A673 (cell line): Measurements from ENCODE around the gene MAP3K19. TPM values are rescaled to one million over a fixed set of nuclear protein-coding genes. Genes with fewer than 3 reads are reported as not detected.

Source experiments
- BruUV-seq: library from RNA; stranded (reverse); fragments of 400-500 nt; replicated peaks from 2 replicates; lab custom pipeline; 2021; lab: Mats Ljungman, UMichigan
- CTCF ChIA-PET: fragments of 300-600 bp; sonication (Branson Sonifier 250); formaldehyde crosslinking; loops from one replicate; lab custom pipeline; 2022; ENCODE audit warnings: antibody characterized with exemption; lab: Charles Lee
- POLR2A ChIA-PET: fragments of 300-600 bp; sonication (Branson Sonifier 250); formaldehyde crosslinking; loops from one replicate; lab custom pipeline; 2022; ENCODE audit warnings: antibody characterized with exemption; ENCODE audit not compliant: low non-redundant PET; lab: Charles Lee
- DNase-seq: peaks from one replicate; pipeline ENCODE4 v3.0.0-alpha.2; 2015; ENCODE audit warnings: low spot score
- H3K27ac ChIP-seq: fragments of 200-600 bp; sonication (generic); 2 replicates; pipeline ENCODE4 v1.5.1; 2016; ENCODE audit warnings: mixed run types, low read depth, mild to moderate bottlenecking, mixed read lengths, antibody characterized with exemption, low read length; ENCODE audit not compliant: poor library complexity, severe bottlenecking
- H3K27me3 ChIP-seq: fragments of 200-600 bp; sonication (generic); replicated peaks from 2 replicates; pipeline ENCODE4 v1.6.1; 2017; ENCODE audit warnings: mixed run types, low read depth, mild to moderate bottlenecking, mixed read lengths, antibody characterized with exemption, low read length; ENCODE audit not compliant: insufficient read depth, poor library complexity
- H3K36me3 ChIP-seq: fragments of 200-600 bp; sonication (generic); 2 replicates; pipeline ENCODE4 v1.6.1; 2016; ENCODE audit warnings: mixed run types, mild to moderate bottlenecking, mixed read lengths, antibody characterized with exemption, low read length; ENCODE audit not compliant: insufficient read depth, poor library complexity, severe bottlenecking
- H3K4me1 ChIP-seq: fragments of 200-600 bp; sonication (generic); 2 replicates; pipeline ENCODE4 v1.6.1; 2017; ENCODE audit warnings: mixed run types, mild to moderate bottlenecking, mixed read lengths, antibody characterized with exemption, low read length; ENCODE audit not compliant: insufficient read depth, poor library complexity, severe bottlenecking
- H3K4me3 ChIP-seq: fragments of 200-600 bp; sonication (generic); 2 replicates; pipeline ENCODE4 v1.5.1; 2016; ENCODE audit warnings: low read depth, mixed run types, mild to moderate bottlenecking, mixed read lengths, low read length; ENCODE audit not compliant: poor library complexity, severe bottlenecking
- H3K9me3 ChIP-seq: fragments of 200-600 bp; sonication (generic); 2 replicates; pipeline ENCODE4 v1.6.1; 2016; ENCODE audit warnings: mixed run types, low read depth, mild to moderate bottlenecking, mixed read lengths, antibody characterized with exemption, low read length; ENCODE audit not compliant: poor library complexity, severe bottlenecking
- CTCF ChIP-seq: fragments of 300-800, 200-600 bp; sonication (generic); conservative IDR thresholded peaks from 2 replicates; pipeline ENCODE4 v1.5.1; 2017; ENCODE audit warnings: low read depth, mild to moderate bottlenecking, antibody characterized with exemption, low read length, moderate library complexity, mixed read lengths
- EZH2 ChIP-seq: fragments of 200-600 bp; sonication (generic); IDR thresholded peaks from 2 replicates; pipeline ENCODE4 v1.6.1; 2017; ENCODE audit warnings: borderline replicate concordance, low read depth, mild to moderate bottlenecking, mixed read lengths, antibody characterized with exemption, low read length; ENCODE audit not compliant: poor library complexity, severe bottlenecking
- intact Hi-C: fragments of 100-400 bp; cut with micrococcal nuclease; formaldehyde crosslinking; loops from one replicate; pipeline ENCODE4 v1.10.0; 2022; ENCODE audit not compliant: unreplicated experiment
- total RNA-seq: library from RNA; stranded (reverse); gene quantifications from 2 replicates; pipeline ENCODE4 v1.2.3, GENCODE V29; 2021

MAP3K19 gene
- total RNA-seq, 1 experiment from 2014 or later: not detected

- Histone ChIP-seq H3K36me3 (no peaks in the 10 kb centered on the region), H3K27ac (no peak overlapping the region), H3K27me3 (no peaks in the 10 kb centered on the region), H3K4me1 (no peaks in the 10 kb centered on the region), H3K9me3 (no peaks in the 10 kb centered on the region), H3K4me3 (no peak overlapping the region)
- ChIA-PET CTCF (no interaction called here), POLR2A (no interaction called here)
- BruUV-seq: no TSS peak
- no peak for DNase-seq
- intact Hi-C loops: no loop called here
- TF ChIP-seq EZH2 (no peak), CTCF (no peak)
These were observed 35.6 kb downstream of the MAP3K19 start for GRCh38 chr2:135011633-135012032.

- no peaks in the 10 kb centered on the region for H3K4me1 ChIP-seq
- H3K4me3 ChIP-seq: no peak overlapping the region
- intact Hi-C loops: no loop called here
- no peaks in the 10 kb centered on the region for H3K36me3 ChIP-seq
- no TSS peak for BruUV-seq
- ChIA-PET POLR2A (no interaction called here), CTCF (no interaction called here)
- no peaks in the 10 kb centered on the region for H3K27me3 ChIP-seq
- H3K27ac ChIP-seq: no peak overlapping the region
- no peak for DNase-seq
- H3K9me3 ChIP-seq: no peaks in the 10 kb centered on the region
- TF ChIP-seq EZH2: no peak
- TF ChIP-seq CTCF: no peak
These were observed 36.9 kb downstream of the MAP3K19 start for GRCh38 chr2:135010200-135010942.

- no TSS peak for BruUV-seq
- POLR2A ChIA-PET: no interaction called here
- Histone ChIP-seq H3K36me3 (no peaks in the 10 kb centered on the region), H3K4me3 (no peak overlapping the region), H3K27ac (no peak overlapping the region), H3K27me3 (no peaks in the 10 kb centered on the region), H3K4me1 (no peaks in the 10 kb centered on the region), H3K9me3 (no peaks in the 10 kb centered on the region)
- intact Hi-C loops: loop anchor here (10.0 kb wide), 2 partner anchors 255 to 455 kb away; no protein-coding TSS in a partner anchor
- CTCF ChIA-PET: interaction anchor here (0.7 kb wide), 1 partner anchor 1386 kb away, joined by 4 read pairs; no protein-coding TSS in a partner anchor
- no peak for DNase-seq
- TF ChIP-seq EZH2: no peak
- TF ChIP-seq CTCF: no peak
These were observed 37.9 kb downstream of the MAP3K19 start for GRCh38 chr2:135009339-135009738.
